KMS-11 (cell line): ENCODE data around the gene BEGAIN.

Experiments
- H2AFZ ChIP-seq: fragments of 200-600 bp; sonication (generic); 2 replicates; pipeline ENCODE4 v1.6.1; 2016; ENCODE audit warnings: antibody characterized with exemption, mixed run types, low read depth
- H3K27ac ChIP-seq: fragments of 200-600 bp; sonication (generic); 2 replicates; pipeline ENCODE4 v1.6.1; 2016; ENCODE audit warnings: mild to moderate bottlenecking, mixed run types
- H3K27me3 ChIP-seq: fragments of 200-600 bp; sonication (generic); 2 replicates; pipeline ENCODE4 v1.6.1; 2017; ENCODE audit warnings: mild to moderate bottlenecking, low read depth, mixed run types, moderate library complexity; ENCODE audit not compliant: insufficient read depth
- H3K36me3 ChIP-seq: fragments of 200-600 bp; sonication (generic); 2 replicates; pipeline ENCODE4 v1.6.1; 2017; ENCODE audit warnings: mild to moderate bottlenecking, mixed run types; ENCODE audit not compliant: insufficient read depth
- H3K4me1 ChIP-seq: fragments of 200-600 bp; sonication (generic); 2 replicates; pipeline ENCODE4 v1.6.1; 2016; ENCODE audit warnings: mild to moderate bottlenecking, low read depth, mixed run types; ENCODE audit not compliant: poor library complexity, severe bottlenecking
- H3K4me2 ChIP-seq: fragments of 200-600 bp; sonication (generic); 2 replicates; pipeline ENCODE4 v1.7.0; 2016; ENCODE audit warnings: mild to moderate bottlenecking, mixed run types
- H3K4me3 ChIP-seq: fragments of 200-600 bp; sonication (generic); IDR thresholded peaks from 2 replicates; pipeline ENCODE4 v1.6.1; 2017; ENCODE audit warnings: low read depth, low read length, mixed read lengths; ENCODE audit not compliant: insufficient read depth
- H3K79me2 ChIP-seq: fragments of 200-600 bp; sonication (generic); 2 replicates; pipeline ENCODE4 v1.6.1; 2016; ENCODE audit warnings: low read depth, mixed run types; ENCODE audit not compliant: insufficient read depth
- H3K9ac ChIP-seq: fragments of 200-600 bp; sonication (generic); 2 replicates; pipeline ENCODE4 v1.6.1; 2016; ENCODE audit warnings: mild to moderate bottlenecking, mixed run types
- H4K20me1 ChIP-seq: fragments of 200-600 bp; sonication (generic); 2 replicates; pipeline ENCODE4 v1.6.1; 2016; ENCODE audit warnings: mild to moderate bottlenecking, mixed run types; ENCODE audit not compliant: insufficient read depth
- TF ChIP-seq, protein P1 (sequence below): fragments of 200-600 bp; sonication (generic); conservative IDR thresholded peaks from 2 replicates; pipeline ENCODE4 v1.6.1; 2017; ENCODE audit warnings: low read depth, mild to moderate bottlenecking, antibody characterized with exemption, low read length, moderate library complexity, mixed read lengths

BEGAIN gene

DNA sequence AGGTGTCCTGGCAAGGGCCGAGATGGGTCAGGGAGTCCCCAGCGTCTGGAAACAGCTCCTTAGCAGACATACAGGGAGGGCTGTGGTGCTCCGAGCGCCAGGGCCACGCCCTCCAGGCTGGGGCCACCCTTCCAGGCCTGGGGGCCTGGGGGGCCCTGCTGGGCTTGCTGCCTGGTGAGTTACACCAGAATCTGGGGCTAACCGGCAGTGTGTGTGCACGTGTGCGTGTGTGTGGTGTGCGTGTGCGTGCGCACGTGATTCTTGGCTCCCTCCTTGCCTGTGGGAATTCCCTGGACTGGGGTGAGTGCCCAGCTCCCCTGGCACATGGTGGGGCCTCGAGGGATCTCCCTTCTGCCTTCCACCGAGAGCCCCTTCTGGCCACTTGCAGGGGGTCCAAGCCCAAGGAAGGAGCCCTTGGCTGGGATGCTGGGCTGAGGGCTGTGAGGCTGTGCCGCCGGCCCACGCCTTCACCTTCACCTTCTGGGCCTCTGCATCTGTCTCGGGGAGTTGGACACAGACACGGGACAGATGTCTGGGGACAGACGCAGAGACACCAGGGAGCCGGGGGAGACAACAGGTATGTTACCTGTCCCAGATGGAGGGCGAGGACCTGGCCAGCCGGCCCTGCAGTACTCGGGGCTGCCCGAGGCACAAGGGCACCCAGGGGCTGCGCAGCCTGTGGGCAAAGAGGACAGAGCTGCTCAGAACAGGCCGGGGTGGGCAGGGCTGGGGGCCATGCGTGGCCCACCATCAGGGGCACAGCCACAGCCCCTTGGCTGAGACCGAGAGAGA lies 37.2 kb downstream of the BEGAIN start:
- Histone ChIP-seq H3K9ac (no peak overlapping the region), H3K79me2 (no peaks in the 10 kb centered on the region), H3K27ac (no peak overlapping the region), H4K20me1 (no peaks in the 10 kb centered on the region), H3K36me3 (no peaks in the 10 kb centered on the region), H3K4me3 (no peak overlapping the region), H3K4me1 (no peaks in the 10 kb centered on the region), H2AFZ (no peak overlapping the region), H3K4me2 (no peak overlapping the region), H3K27me3 (peaks cover 21% of the 10 kb centered on the region; the same call in 1 of the 2 replicates)
- TF ChIP-seq, protein P1, sequence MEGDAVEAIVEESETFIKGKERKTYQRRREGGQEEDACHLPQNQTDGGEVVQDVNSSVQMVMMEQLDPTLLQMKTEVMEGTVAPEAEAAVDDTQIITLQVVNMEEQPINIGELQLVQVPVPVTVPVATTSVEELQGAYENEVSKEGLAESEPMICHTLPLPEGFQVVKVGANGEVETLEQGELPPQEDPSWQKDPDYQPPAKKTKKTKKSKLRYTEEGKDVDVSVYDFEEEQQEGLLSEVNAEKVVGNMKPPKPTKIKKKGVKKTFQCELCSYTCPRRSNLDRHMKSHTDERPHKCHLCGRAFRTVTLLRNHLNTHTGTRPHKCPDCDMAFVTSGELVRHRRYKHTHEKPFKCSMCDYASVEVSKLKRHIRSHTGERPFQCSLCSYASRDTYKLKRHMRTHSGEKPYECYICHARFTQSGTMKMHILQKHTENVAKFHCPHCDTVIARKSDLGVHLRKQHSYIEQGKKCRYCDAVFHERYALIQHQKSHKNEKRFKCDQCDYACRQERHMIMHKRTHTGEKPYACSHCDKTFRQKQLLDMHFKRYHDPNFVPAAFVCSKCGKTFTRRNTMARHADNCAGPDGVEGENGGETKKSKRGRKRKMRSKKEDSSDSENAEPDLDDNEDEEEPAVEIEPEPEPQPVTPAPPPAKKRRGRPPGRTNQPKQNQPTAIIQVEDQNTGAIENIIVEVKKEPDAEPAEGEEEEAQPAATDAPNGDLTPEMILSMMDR, result no peak

DNA sequence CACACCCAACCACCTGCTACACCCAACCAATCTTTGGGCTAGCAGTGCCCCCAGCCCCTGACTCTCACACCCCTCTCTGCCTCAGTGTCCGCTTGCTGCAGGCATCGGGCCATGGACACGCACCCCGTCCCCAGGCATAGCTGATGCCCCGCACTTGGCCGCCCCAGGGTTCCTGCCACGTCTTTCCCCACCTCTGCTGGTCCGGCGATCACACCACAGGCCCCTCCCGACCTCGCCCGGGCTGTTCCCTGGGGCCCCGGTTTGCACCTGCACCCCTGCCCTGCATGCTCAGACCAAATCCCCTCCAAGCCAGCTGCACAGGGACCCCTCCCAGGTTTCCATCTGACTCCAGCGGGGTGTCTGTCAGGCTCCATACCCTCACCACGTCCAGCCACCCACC lies 38.3 kb downstream of the BEGAIN start:
- Histone ChIP-seq H3K4me2 (no peak overlapping the region), H3K4me1 (no peaks in the 10 kb centered on the region), H3K4me3 (no peak overlapping the region), H2AFZ (no peak overlapping the region), H3K79me2 (no peaks in the 10 kb centered on the region), H3K36me3 (no peaks in the 10 kb centered on the region), H3K27ac (no peak overlapping the region), H3K27me3 (peaks cover 11% of the 10 kb centered on the region; the same call in 1 of the 2 replicates), H4K20me1 (no peaks in the 10 kb centered on the region), H3K9ac (no peak overlapping the region)
- TF ChIP-seq, protein P1, result no peak

DNA sequence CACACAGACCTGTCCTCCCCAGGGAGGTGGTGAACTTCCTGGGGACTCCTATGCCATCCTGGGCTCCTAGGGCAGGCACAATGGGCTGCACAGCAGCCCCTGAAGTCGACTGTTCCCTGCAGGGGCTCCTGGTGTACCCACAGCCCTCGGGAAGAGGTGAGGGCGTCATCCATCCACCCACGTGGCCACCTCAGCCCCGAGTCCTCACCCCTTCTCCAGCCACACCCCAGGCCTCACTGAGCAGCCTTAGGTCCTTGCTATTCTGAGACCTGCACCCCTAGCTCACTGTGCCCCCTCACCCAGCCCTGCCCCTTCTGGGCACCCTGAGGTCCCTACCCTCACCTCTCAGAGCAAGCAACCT lies 38.9 kb downstream of the BEGAIN start:
- Histone ChIP-seq H3K27me3 (peaks cover 5% of the 10 kb centered on the region; the same call in 1 of the 2 replicates), H3K4me2 (no peak overlapping the region), H3K4me1 (no peaks in the 10 kb centered on the region), H2AFZ (no peak overlapping the region), H3K79me2 (no peaks in the 10 kb centered on the region), H3K4me3 (no peak overlapping the region), H3K27ac (no peak overlapping the region), H4K20me1 (no peaks in the 10 kb centered on the region), H3K36me3 (no peaks in the 10 kb centered on the region), H3K9ac (no peak overlapping the region)
- TF ChIP-seq, protein P1, result no peak

DNA sequence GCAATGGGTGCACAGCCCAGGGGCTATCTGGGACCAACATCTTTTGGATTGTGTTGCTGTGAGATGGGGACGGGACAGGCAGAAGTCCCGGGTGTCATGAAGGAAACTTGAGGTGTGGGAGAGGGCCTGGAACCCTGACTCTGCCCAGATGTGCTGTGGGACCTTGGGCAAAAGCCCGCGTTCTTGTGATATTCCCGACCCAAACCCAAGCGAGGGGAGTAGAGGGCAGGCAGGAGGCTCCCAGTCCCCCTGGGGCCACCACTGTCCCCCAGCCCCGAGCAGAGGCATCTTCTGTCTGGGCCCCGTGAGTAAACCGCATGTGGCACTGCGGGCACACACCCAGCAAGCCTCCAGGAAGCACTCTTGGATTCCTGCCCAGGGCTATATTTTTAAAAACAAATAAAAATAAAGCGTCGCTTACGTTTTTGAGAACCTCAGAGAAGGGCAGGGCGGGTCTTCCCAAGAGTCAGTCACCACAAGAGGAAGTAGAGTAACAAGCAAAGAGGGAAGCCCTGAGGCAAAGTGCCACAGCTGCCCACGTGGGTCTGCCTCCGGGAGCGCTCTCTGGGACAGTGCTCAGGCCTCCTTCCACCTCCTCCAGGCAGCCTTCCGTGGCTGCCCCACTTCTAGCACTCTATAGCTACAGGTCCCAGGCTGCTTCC lies 39.5 kb downstream of the BEGAIN start:
- TF ChIP-seq, protein P1, result no peak
- Histone ChIP-seq H3K4me1 (no peaks in the 10 kb centered on the region), H3K27me3 (peaks cover 4% of the 10 kb centered on the region; the same call in 1 of the 2 replicates), H3K4me3 (no peak overlapping the region), H3K9ac (no peak overlapping the region), H4K20me1 (no peaks in the 10 kb centered on the region), H3K36me3 (no peaks in the 10 kb centered on the region), H3K27ac (no peak overlapping the region), H3K4me2 (no peak overlapping the region), H3K79me2 (no peaks in the 10 kb centered on the region), H2AFZ (no peak overlapping the region)
